Measurements from ENCODE around the gene IDH3B. TPM values are rescaled to one million over a fixed set of nuclear protein-coding genes. Genes with fewer than 3 reads are reported as not detected.

IDH3B gene
- total RNA-seq, 1 experiment from 2014 or later: 261 TPM

GRCh38 chr20:2626853-2627541, 37.0 kb downstream of the IDH3B start:
- no peak overlapping the region for H3K4me2 ChIP-seq (ENCODE audit: low read length)
- no peaks in the 10 kb centered on the region for H3K4me1 ChIP-seq (ENCODE audit: insufficient read depth, low read length)
- H3K36me3 ChIP-seq (ENCODE audit: low read depth, low read length): 0 out of 2 replicates have a peak, but pooled peaks cover 3% of the 10 kb centered on the region
- no TSS peak for BruUV-seq (replicated peaks)
- TF ChIP-seq CTCF (conservative IDR thresholded peaks at IDR 0.05; ENCODE audit: low read depth, low read length) (no peak), EZH2phosphoT487 (IDR thresholded peaks at IDR 0.05; ENCODE audit: borderline replicate concordance, low read length) (no peak), EZH2 (IDR thresholded peaks at IDR 0.05; ENCODE audit: low read length, unreplicated experiment) (no peak)
- H2AFZ ChIP-seq (ENCODE audit: low read length): no peak overlapping the region
- H3K9me2 ChIP-seq (replicated peaks; ENCODE audit: low read length): no peaks in the 10 kb centered on the region
- H3K27ac ChIP-seq (ENCODE audit: low read length): no peak overlapping the region
- peaks cover 9% of the 10 kb centered on the region; the same call in 1 of the 2 replicates for H3K9me3 ChIP-seq (ENCODE audit: low read length)
- H3K79me2 ChIP-seq (ENCODE audit: low read length): no peaks in the 10 kb centered on the region
- H3K9ac ChIP-seq (ENCODE audit: low read length): no peak overlapping the region
- ATAC-seq (0 out of 2 replicates have a peak, but pooled peaks have one; percentile 15), DNase-seq (peak; percentile 83)
- H3K27me3 ChIP-seq (ENCODE audit: low read length): peaks cover 3% of the 10 kb centered on the region; the same call in 1 of the 2 replicates
- no peaks in the 10 kb centered on the region for H3F3A ChIP-seq (ENCODE audit: low read length, unreplicated experiment)
- no peak overlapping the region for H3K4me3 ChIP-seq (ENCODE audit: low read length)
- H4K20me1 ChIP-seq (ENCODE audit: low read length): no peaks in the 10 kb centered on the region
- CTCF ChIA-PET: no interaction called here
- POLR2A ChIA-PET (ENCODE audit: unreplicated experiment): no interaction called here
- intact Hi-C loops (cut with micrococcal nuclease): no loop called here

- peaks cover 3% of the 10 kb centered on the region; the same call in 1 of the 2 replicates for H3K27me3 ChIP-seq (ENCODE audit: low read length)
- intact Hi-C loops (cut with micrococcal nuclease): no loop called here
- H3K4me2 ChIP-seq (ENCODE audit: low read length): no peak overlapping the region
- H3K27ac ChIP-seq (ENCODE audit: low read length): no peak overlapping the region
- CTCF ChIA-PET: no interaction called here
- no peak for TF ChIP-seq CTCF (conservative IDR thresholded peaks at IDR 0.05; ENCODE audit: low read depth, low read length)
- TF ChIP-seq EZH2phosphoT487 (IDR thresholded peaks at IDR 0.05; ENCODE audit: borderline replicate concordance, low read length): no peak
- no peak for TF ChIP-seq EZH2 (IDR thresholded peaks at IDR 0.05; ENCODE audit: low read length, unreplicated experiment)
- no peaks in the 10 kb centered on the region for H3K79me2 ChIP-seq (ENCODE audit: low read length)
- peaks cover 9% of the 10 kb centered on the region; the same call in 1 of the 2 replicates for H3K9me3 ChIP-seq (ENCODE audit: low read length)
- POLR2A ChIA-PET (ENCODE audit: unreplicated experiment): no interaction called here
- DNase-seq (no peak), ATAC-seq (no peak)
- H3F3A ChIP-seq (ENCODE audit: low read length, unreplicated experiment): no peaks in the 10 kb centered on the region
- no TSS peak for BruUV-seq (replicated peaks)
- 0 out of 2 replicates have a peak, but pooled peaks cover 3% of the 10 kb centered on the region for H3K36me3 ChIP-seq (ENCODE audit: low read depth, low read length)
- no peaks in the 10 kb centered on the region for H3K9me2 ChIP-seq (replicated peaks; ENCODE audit: low read length)
- no peak overlapping the region for H3K4me3 ChIP-seq (ENCODE audit: low read length)
- no peak overlapping the region for H2AFZ ChIP-seq (ENCODE audit: low read length)
- no peaks in the 10 kb centered on the region for H3K4me1 ChIP-seq (ENCODE audit: insufficient read depth, low read length)
- H4K20me1 ChIP-seq (ENCODE audit: low read length): no peaks in the 10 kb centered on the region
- no peak overlapping the region for H3K9ac ChIP-seq (ENCODE audit: low read length)
Observed at GRCh38 chr20:2625062-2625461, 39.0 kb downstream of the IDH3B start.

GRCh38 chr20:2624190-2624589, 39.8 kb downstream of the IDH3B start:
- Histone ChIP-seq H3K4me3 (ENCODE audit: low read length) (no peak overlapping the region), H4K20me1 (ENCODE audit: low read length) (no peaks in the 10 kb centered on the region), H3K4me2 (ENCODE audit: low read length) (no peak overlapping the region), H3F3A (ENCODE audit: low read length, unreplicated experiment) (no peaks in the 10 kb centered on the region), H3K27me3 (ENCODE audit: low read length) (peaks cover 6% of the 10 kb centered on the region; the same call in 1 of the 2 replicates), H3K27ac (ENCODE audit: low read length) (no peak overlapping the region), H3K9me2 (replicated peaks; ENCODE audit: low read length) (no peaks in the 10 kb centered on the region), H2AFZ (ENCODE audit: low read length) (no peak overlapping the region), H3K79me2 (ENCODE audit: low read length) (no peaks in the 10 kb centered on the region), H3K4me1 (ENCODE audit: insufficient read depth, low read length) (no peaks in the 10 kb centered on the region), H3K9ac (ENCODE audit: low read length) (no peak overlapping the region), H3K36me3 (ENCODE audit: low read depth, low read length) (0 out of 2 replicates have a peak, but pooled peaks cover 3% of the 10 kb centered on the region), H3K9me3 (ENCODE audit: low read length) (peaks cover 9% of the 10 kb centered on the region; the same call in 1 of the 2 replicates)
- no peak for ATAC-seq
- POLR2A ChIA-PET (ENCODE audit: unreplicated experiment): no interaction called here
- CTCF ChIA-PET: no interaction called here
- no peak for TF ChIP-seq EZH2 (IDR thresholded peaks at IDR 0.05; ENCODE audit: low read length, unreplicated experiment)
- TF ChIP-seq CTCF (conservative IDR thresholded peaks at IDR 0.05; ENCODE audit: low read depth, low read length): no peak
- no peak for TF ChIP-seq EZH2phosphoT487 (IDR thresholded peaks at IDR 0.05; ENCODE audit: borderline replicate concordance, low read length)
- BruUV-seq (replicated peaks): no TSS peak
- DNase-seq: no peak
- intact Hi-C loops (cut with micrococcal nuclease): no loop called here

Data from PC-3 (cell line).